H1 (cell line): Measurements from ENCODE around the gene DCLK1. TPM values are rescaled to one million over a fixed set of nuclear protein-coding genes. Genes with fewer than 3 reads are reported as not detected.

Experiments
- RXRA ChIP-seq: IDR thresholded peaks from 2 replicates; pipeline ENCODE4 v1.6.1; 2011; ENCODE audit warnings: low read depth, mild to moderate bottlenecking, low read length, moderate library complexity; ENCODE audit not compliant: insufficient read depth
- polyA plus RNA-seq, 7 experiments: library from polyadenylated mRNA; depleted of rRNA in 3 of 7; stranded (reverse) in 5 of 7; unstranded in 2 of 7; fragments of >200 nt in 5 of 7; fragments of 200-250 nt in 2 of 7; gene quantifications; 1 replicate in 5 of 7; 2 replicates in 1 of 7; 4 replicates in 1 of 7; pipeline versions ENCODE4 v1.2.1 to v1.2.3, GENCODE V29; 2011 to 2013; ENCODE audit warnings: missing spikeins in 2 of 7, mixed read lengths in 2 of 7
- total RNA-seq: library from RNA; stranded (reverse); fragmentation: NEBNext Ultra II Directional; extraction: Animal tissue kit (Norgen Biotek cat#: 25700); gene quantifications from 2 replicates; pipeline ENCODE4 v1.2.1, GENCODE V29; 2021

DCLK1 gene
- total and polyA plus RNA-seq, 2 of the 8 experiments (the other 6 are each of a cell fraction or from before 2014, with no cell fraction given): 22.8 to 41.0 TPM

- no peak for TF ChIP-seq RXRA
These were observed 75.8 kb downstream of the DCLK1 start (continued) for GRCh38 chr13:36055366-36055765.
